ENCODE data around the gene DNPEP. TPM values are rescaled to one million over a fixed set of nuclear protein-coding genes. Genes with fewer than 3 reads are reported as not detected.

Gene DNPEP
- total and polyA plus RNA-seq, 2 of the 8 experiments (the other 6 are each of a cell fraction or from before 2014, with no cell fraction given): 59.8 to 109 TPM

- TF ChIP-seq CTCF (IDR thresholded peaks at IDR 0.05; ENCODE audit: control extremely low read depth in 1 of 3, insufficient read depth in 1 of 3, low read depth in 1 of 3, low read length in 3 of 3) (no peak), KDM4A (IDR thresholded peaks at IDR 0.05; ENCODE audit: low read depth, low read length, severe bottlenecking) (no peak), FOSL1 (IDR thresholded peaks at IDR 0.05; ENCODE audit: insufficient read depth, low read depth, low read length) (no peak), PHF8 (conservative IDR thresholded peaks at IDR 0.05; ENCODE audit: low read depth, low read length) (no peak), SAP30 (IDR thresholded peaks at IDR 0.05; ENCODE audit: insufficient read depth, insufficient replicate concordance, low read length) (no peak), RXRA (IDR thresholded peaks at IDR 0.05; ENCODE audit: insufficient read depth, low read depth, low read length) (no peak), SUZ12 (IDR thresholded peaks at IDR 0.05; ENCODE audit: low read length) (no peak)
These were observed 29.7 kb upstream of the DNPEP start (continued) for GRCh38 chr2:219417374-219417773.

All from H1 (cell line).